Measurements from ENCODE around the gene CNOT1. TPM values are rescaled to one million over a fixed set of nuclear protein-coding genes. Genes with fewer than 3 reads are reported as not detected.

Gene CNOT1
- polyA plus RNA-seq, 1 donor (not counting 4 experiments of a cell fraction or from before 2014, with no cell fraction given): 163 TPM

GRCh38 chr16:58515871-58516767, 113.5 kb downstream of the CNOT1 start:
- Histone ChIP-seq H3K27ac (ENCODE audit: control insufficient read depth, insufficient read depth, low read length) (peak overlapping the region; percentile 74), H3K36me3 (ENCODE audit: control insufficient read depth in 2 of 2, extremely low read depth in 1 of 2, insufficient read depth in 2 of 2, low read length in 2 of 2) (peaks cover 15 to 30% of the 10 kb centered on the region in 2 experiments), H3K27me3 (ENCODE audit: control insufficient read depth, extremely low read depth, insufficient read depth, low read length) (no peaks in the 10 kb centered on the region), H3K4me3 (ENCODE audit: control insufficient read depth in 2 of 3, extremely low read depth in 1 of 3, insufficient read depth in 2 of 3, low read depth in 1 of 3, low read length in 3 of 3) (peak overlapping the region; percentile 66 to 91 (median 78)), H3K79me2 (ENCODE audit: control insufficient read depth, insufficient read depth, low read length) (no peaks in the 10 kb centered on the region), H3K9ac (ENCODE audit: control insufficient read depth, extremely low read depth, insufficient read depth, low read length) (peak overlapping the region; percentile 82), H2AFZ (ENCODE audit: control insufficient read depth, low read length) (peak overlapping the region; percentile 73), H3K4me2 (ENCODE audit: control insufficient read depth, extremely low read depth, insufficient read depth, low read depth, low read length) (peak overlapping the region; percentile 87), H4K20me1 (ENCODE audit: control insufficient read depth, extremely low read depth, insufficient read depth, low read length) (peaks cover 11% of the 10 kb centered on the region), H3K4me1 (ENCODE audit: control insufficient read depth, extremely low read depth, insufficient read depth, low read length) (peaks cover 14% of the 10 kb centered on the region), H3K9me1 (ENCODE audit: control insufficient read depth, extremely low read depth, insufficient read depth, low read length) (no peaks in the 10 kb centered on the region), H3K9me3 (ENCODE audit: control insufficient read depth, low read depth, low read length) (no peaks in the 10 kb centered on the region)
- FAIRE-seq (no peak), DNase-seq (ENCODE audit: low read depth, low spot score) (no peak)
- dilution Hi-C loops (cut with MboI; ENCODE audit: extremely low pct_ligation_motif_present, low sequenced_read_pairs): no loop called here
- TF ChIP-seq, protein P1, sequence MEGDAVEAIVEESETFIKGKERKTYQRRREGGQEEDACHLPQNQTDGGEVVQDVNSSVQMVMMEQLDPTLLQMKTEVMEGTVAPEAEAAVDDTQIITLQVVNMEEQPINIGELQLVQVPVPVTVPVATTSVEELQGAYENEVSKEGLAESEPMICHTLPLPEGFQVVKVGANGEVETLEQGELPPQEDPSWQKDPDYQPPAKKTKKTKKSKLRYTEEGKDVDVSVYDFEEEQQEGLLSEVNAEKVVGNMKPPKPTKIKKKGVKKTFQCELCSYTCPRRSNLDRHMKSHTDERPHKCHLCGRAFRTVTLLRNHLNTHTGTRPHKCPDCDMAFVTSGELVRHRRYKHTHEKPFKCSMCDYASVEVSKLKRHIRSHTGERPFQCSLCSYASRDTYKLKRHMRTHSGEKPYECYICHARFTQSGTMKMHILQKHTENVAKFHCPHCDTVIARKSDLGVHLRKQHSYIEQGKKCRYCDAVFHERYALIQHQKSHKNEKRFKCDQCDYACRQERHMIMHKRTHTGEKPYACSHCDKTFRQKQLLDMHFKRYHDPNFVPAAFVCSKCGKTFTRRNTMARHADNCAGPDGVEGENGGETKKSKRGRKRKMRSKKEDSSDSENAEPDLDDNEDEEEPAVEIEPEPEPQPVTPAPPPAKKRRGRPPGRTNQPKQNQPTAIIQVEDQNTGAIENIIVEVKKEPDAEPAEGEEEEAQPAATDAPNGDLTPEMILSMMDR (optimal IDR thresholded peaks at IDR 0.05 in 1 of 3, IDR thresholded peaks at IDR 0.05 in 1 of 3, conservative IDR thresholded peaks at IDR 0.05 in 1 of 3; ENCODE audit: extremely low read depth in 1 of 3, insufficient read depth in 2 of 3, low read length in 3 of 3): no peak
- TF ChIP-seq EZH2 (IDR thresholded peaks at IDR 0.05; ENCODE audit: low read length): no peak

DNA sequence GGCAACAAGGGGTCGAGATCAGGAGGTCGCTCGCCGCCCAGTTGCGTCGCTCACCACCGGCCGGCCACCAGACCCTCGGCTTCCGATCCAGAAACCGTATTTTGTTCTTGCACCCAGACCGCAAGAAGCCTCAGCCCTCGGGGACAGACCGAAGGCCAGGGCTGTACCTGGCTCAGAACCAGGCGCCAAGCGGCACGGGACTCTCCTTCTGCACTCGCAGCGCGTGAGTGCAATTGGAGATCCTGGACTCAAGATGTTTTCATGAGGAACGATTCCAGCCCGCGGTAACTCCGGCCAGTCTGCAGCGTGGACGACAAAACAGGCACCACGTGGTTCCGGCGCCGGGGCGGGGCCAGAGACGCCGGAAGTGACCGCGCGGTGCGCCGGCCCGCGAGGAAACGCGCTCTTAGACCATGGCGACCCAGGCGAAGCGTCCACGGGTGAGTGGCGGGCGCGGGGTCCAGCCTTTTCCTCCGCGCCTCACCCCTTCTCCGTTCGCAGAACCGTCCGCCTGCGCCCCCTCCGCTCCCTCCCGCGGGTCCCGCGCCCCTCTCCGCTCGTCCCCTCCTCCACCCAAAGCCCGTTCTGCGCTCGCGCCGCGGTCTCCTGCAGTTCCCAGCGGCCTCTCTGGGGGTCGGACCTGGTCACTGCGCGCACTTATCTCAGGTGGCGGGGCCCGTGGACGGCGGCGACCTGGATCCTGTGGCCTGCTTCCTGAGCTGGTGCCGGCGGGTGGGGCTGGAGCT, 114.3 kb downstream of the CNOT1 start, which contains the start of gene SETD6:
Gene SETD6, plus strand, starts transcription at position 393 of the 746 bp plus-strand sequence. Its CDS starts 21 bp downstream, at position 414.
- TF ChIP-seq, protein P1 (optimal IDR thresholded peaks at IDR 0.05 in 1 of 3, IDR thresholded peaks at IDR 0.05 in 1 of 3, conservative IDR thresholded peaks at IDR 0.05 in 1 of 3; ENCODE audit: extremely low read depth in 1 of 3, insufficient read depth in 2 of 3, low read length in 3 of 3): peak in 1 of 3 experiments; percentile 24
- no peak for TF ChIP-seq EZH2 (IDR thresholded peaks at IDR 0.05; ENCODE audit: low read length)
- peak within 1 kb of the TSS; percentile 74 for H3K27ac ChIP-seq (ENCODE audit: control insufficient read depth, insufficient read depth, low read length)
- H3K27me3 ChIP-seq (ENCODE audit: control insufficient read depth, extremely low read depth, insufficient read depth, low read length): no peaks in the 10 kb centered on the region
- H3K4me2 ChIP-seq (ENCODE audit: control insufficient read depth, extremely low read depth, insufficient read depth, low read depth, low read length): peak within 1 kb of the TSS; percentile 87
- H3K9ac ChIP-seq (ENCODE audit: control insufficient read depth, extremely low read depth, insufficient read depth, low read length): peak within 1 kb of the TSS; percentile 82
- peaks cover 9 to 30% of the 10 kb centered on the region in 2 experiments for H3K36me3 ChIP-seq (ENCODE audit: control insufficient read depth in 2 of 2, extremely low read depth in 1 of 2, insufficient read depth in 2 of 2, low read length in 2 of 2)
- no peak for FAIRE-seq
- dilution Hi-C loops (cut with MboI; ENCODE audit: extremely low pct_ligation_motif_present, low sequenced_read_pairs): no loop called here
- no peaks in the 10 kb centered on the region for H3K79me2 ChIP-seq (ENCODE audit: control insufficient read depth, insufficient read depth, low read length)
- H4K20me1 ChIP-seq (ENCODE audit: control insufficient read depth, extremely low read depth, insufficient read depth, low read length): peaks cover 11% of the 10 kb centered on the region
- H3K9me1 ChIP-seq (ENCODE audit: control insufficient read depth, extremely low read depth, insufficient read depth, low read length): no peaks in the 10 kb centered on the region
- H3K4me1 ChIP-seq (ENCODE audit: control insufficient read depth, extremely low read depth, insufficient read depth, low read length): peaks cover 14% of the 10 kb centered on the region
- peak within 1 kb of the TSS; percentile 87 for H2AFZ ChIP-seq (ENCODE audit: control insufficient read depth, low read length)
- H3K4me3 ChIP-seq (ENCODE audit: control insufficient read depth in 2 of 3, extremely low read depth in 1 of 3, insufficient read depth in 2 of 3, low read depth in 1 of 3, low read length in 3 of 3): peak within 1 kb of the TSS; percentile 66 to 91 (median 78)
- H3K9me3 ChIP-seq (ENCODE audit: control insufficient read depth, low read depth, low read length): no peaks in the 10 kb centered on the region
- peak; percentile 25 for DNase-seq (ENCODE audit: low read depth, low spot score)

Measured in keratinocyte (primary cell).